GM13976 (cell line): ENCODE results near the gene INSM1.

Source experiments
- DNase-seq: peaks from one replicate; pipeline ENCODE4 v3.0.0; 2012; ENCODE audit warnings: low spot score
- CTCF ChIP-seq: IDR thresholded peaks from 2 replicates; pipeline ENCODE4 v1.5.1; 2012; ENCODE audit warnings: borderline replicate concordance, mild to moderate bottlenecking; ENCODE audit not compliant: insufficient read depth; ENCODE audit errors: extremely low read depth, missing control alignments, control extremely low read depth
- in situ Hi-C: fragments of 300-500 bp; cut with MboI; formaldehyde crosslinking; loops from one replicate; pipeline ENCODE4 v1.12.0; 2022; ENCODE audit warnings: low sequenced_read_pairs, mixed read lengths, inconsistent platforms; ENCODE audit not compliant: unreplicated experiment

Gene INSM1

GRCh38 chr20:20358801-20359200 is 9.1 kb upstream of the INSM1 start:
- in situ Hi-C loops: loop anchor here (25.0 kb wide), 1 partner anchor 1154 kb away; the partner anchor contains the start of gene NKX2-2
- DNase-seq: no peak
- TF ChIP-seq CTCF: no peak

DNA sequence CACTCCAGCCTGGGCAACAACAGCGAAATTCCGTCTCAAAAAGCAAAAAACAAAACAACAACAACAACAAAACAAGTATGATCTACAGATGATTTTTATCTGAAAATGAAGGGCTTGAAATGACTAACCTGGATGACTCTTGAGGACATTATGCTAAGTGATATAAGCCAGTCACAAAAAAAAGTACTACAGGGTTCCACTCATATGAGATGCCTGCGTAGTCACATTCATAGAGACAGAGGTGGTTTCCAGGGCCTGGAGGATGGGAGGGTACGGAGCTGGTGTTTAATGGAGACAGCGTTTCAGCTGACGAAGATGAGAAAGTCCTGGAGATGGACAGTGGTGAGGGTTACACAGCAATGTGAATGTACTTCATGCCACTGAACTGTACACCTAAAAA is 8.3 kb upstream of the INSM1 start:
- DNase-seq: no peak
- in situ Hi-C loops: loop anchor here (10.0 to 25.0 kb wide), 2 partner anchors 205 to 1153 kb away; partner anchors contain the start of gene NKX2-2
- TF ChIP-seq CTCF: no peak

DNA sequence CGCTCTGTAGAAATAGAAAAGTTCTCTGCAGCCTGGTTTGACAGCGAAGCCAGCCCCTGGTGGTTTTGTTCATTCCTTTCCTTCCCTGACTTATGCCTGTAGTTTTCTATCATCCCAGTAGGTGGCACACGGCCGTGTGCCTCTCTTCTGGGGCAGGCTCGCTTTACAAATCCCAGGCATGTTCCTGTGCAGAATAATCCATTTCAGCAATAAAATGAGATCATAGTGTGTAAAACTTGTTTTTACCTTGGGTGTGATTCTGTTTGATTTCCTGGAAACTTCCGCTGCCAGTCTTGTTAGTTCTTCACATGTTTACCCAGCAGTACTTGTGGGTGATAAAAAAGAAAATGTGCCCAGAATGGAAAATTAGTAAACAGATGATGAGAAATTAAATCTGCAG is 7.4 kb upstream of the INSM1 start:
- DNase-seq: peak; percentile 64
- in situ Hi-C loops: loop anchor here (10.0 to 25.0 kb wide), 2 partner anchors 204 to 1152 kb away; partner anchors contain the start of gene NKX2-2
- TF ChIP-seq CTCF: peak; percentile 60

GRCh38 chr20:20362774-20363433 is 5.0 kb upstream of the INSM1 start:
- TF ChIP-seq CTCF: no peak
- DNase-seq: peak; percentile 56
- in situ Hi-C loops: loop anchor here (10.0 to 25.0 kb wide), 2 partner anchors 202 to 1149 kb away; partner anchors contain the start of gene NKX2-2

- TF ChIP-seq CTCF: no peak
- no peak for DNase-seq
- in situ Hi-C loops: loop anchor here (10.0 to 25.0 kb wide), 2 partner anchors 201 to 1149 kb away; partner anchors contain the start of gene NKX2-2
These were observed 4.5 kb upstream of the INSM1 start for GRCh38 chr20:20363434-20363798.

DNA sequence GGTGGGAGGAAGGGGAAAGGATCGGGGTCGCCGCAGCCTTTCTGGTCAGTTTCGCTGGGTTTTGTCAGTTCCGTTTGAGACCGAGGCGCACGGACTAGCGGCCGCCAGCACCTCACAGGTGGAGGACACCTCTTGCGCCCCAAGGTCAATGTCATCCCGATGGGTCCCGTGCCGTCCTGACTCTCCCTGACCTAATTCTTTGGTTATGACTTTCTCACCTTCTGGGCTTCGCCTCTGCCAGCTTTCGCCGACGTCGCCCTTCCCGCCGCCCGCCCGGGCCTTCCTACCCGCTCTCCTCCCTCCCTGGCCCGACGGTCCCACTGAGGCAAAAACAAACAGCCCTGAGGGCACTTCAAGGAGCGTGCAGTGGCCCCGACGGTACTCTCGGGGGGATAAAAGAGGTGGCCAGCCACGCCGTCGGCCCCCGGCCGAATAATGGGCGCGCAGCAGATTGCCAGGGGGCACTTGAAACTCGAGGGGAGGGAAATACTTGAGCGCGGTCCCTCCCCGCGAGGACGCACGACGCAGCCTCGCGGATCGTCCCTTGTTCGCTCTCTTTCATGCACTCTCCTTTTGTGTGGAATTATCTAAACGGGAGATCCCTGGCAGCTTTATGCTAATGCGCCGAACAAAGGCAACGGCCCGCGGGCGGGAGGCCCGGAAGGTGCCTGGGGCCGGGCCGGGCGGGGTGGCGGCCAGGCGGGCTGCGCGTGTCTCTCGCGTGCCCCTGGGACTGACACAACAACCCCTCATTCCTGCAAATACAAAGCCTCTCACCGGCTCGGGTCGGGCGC is 3.9 kb upstream of the INSM1 start:
- in situ Hi-C loops: loop anchor here (10.0 to 25.0 kb wide), 2 partner anchors 201 to 1148 kb away; partner anchors contain the start of gene NKX2-2
- DNase-seq: no peak

More for the DNA sequence above, 3.9 kb upstream of the INSM1 start:
- TF ChIP-seq CTCF: no peak
